ENCODE data around the gene TRAF3.

DNA sequence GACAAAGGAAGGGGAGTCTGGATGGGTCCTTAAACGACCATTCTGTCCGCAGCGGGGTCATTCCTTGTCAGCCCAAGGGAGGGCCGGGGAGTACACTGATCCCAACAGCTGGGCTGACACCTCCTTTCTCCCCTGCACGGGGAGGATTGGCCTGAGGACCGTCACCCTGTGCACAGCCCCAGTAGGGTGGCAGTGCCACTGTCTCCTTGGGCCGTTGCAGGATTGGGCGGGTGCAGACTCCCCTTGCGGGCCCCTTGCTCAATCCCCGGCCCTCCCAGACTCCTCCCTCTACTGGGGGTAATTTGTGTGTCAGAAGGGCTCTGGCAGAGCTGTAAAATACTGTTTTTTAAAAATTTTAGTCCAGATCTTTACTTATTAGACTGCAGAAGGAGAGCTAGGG, 132.7 kb downstream of the TRAF3 start:
- TF ChIP-seq CTCF (IDR thresholded peaks at IDR 0.05): no peak
- no peak for TF ChIP-seq POLR2A (IDR thresholded peaks at IDR 0.05)
